GM19463 (cell line): ENCODE results near the gene SLC35C1.

Source experiments
- ATAC-seq: cut with Tn5 transposase; IDR thresholded peaks from one replicate; pipeline ENCODE4 v1.9.1; 2021; ENCODE audit warnings: mild to moderate bottlenecking, moderate library complexity; ENCODE audit not compliant: unreplicated experiment

SLC35C1 gene

DNA sequence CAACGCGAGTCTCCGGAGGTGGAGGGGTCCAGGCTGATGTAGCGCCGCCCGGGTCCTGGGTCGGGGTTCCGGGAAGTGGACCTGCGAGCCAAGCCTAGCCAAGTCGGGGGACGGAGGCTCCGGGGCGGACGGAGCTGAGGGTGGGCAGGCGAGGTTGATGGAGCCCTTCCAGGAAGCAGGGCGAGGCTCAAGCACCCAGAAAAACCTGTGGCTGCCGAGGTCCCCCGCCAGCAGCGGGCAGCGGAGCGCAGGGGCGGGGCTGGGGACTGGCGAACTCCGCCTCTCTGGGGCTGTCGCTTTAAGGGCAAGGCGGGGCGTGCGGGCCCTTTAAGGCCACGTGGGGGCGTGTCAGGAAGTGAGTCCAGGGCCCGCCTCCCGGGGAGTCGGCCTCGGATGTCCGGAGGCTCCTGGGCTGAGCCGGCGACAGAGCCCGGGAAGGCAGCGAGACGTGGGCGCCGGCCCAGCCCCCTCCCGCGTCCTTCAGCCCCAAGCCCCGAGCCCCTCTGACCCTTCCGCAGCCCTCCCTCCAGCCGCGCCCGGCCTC, at the start of gene SLC35C1:
TSS of gene SLC35C1 (plus strand) at position 389 of the 544 bp plus-strand sequence. CDS start 653 bp downstream, outside the sequence.
- peak; percentile 95 for ATAC-seq

DNA sequence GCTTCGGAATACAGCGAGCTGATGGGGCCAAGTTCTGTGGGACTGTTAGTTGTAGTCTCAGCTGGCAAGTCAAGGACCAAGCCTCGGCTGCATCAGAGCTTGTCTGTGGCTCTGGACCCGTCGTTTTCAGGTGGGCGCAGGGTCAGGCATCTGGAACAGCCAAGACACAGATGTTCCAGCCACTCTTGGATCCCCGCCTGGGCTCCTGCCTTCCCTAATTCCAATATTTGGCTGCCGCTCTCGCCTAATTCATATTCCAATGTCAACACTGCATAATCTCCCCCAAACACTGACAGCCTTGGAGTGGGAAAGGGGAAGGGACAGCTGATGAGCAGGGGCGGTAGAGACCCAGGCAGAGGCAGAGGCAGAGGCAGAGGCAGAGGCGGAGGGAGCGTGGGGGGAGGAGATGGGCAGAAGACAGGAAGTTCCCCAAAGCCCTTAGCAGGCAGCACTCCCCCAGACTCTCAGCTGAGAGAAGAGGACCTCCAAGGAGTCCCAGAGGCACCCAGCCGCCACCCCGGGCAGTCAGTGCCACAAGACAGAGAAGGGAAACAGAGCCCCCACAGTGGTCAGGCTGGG, 49.6 kb upstream of the SLC35C1 start:
- no peak for ATAC-seq

DNA sequence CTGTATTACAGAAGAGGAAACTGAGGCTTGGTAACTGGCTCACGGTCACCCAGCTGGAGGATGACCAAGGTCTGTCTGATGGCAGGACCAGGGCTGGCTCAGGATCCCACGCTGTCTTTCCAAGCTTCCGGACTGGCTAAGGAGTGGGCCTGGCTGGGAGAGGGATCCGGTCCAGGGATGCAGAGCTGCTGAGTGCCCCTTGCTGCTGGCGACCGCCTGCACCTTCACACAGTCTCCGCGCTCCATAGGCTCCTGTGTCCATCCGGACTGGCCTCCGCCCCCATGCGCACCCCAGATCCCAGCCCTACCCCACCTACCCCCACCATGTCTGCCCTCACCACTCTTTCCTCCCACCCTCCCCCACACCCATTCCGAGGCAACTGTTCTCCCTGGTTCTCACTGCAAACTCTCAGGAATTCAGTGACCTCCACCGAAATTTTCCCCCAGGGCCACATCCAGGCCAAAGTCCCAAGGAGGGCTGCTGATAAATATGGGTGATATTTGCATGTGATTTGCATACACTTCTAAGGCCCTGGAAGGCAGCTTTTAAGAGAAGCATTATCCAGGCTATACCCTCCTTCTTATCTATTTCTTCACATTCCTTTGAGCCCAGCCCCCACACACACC, 48.5 kb upstream of the SLC35C1 start:
- no peak for ATAC-seq

DNA sequence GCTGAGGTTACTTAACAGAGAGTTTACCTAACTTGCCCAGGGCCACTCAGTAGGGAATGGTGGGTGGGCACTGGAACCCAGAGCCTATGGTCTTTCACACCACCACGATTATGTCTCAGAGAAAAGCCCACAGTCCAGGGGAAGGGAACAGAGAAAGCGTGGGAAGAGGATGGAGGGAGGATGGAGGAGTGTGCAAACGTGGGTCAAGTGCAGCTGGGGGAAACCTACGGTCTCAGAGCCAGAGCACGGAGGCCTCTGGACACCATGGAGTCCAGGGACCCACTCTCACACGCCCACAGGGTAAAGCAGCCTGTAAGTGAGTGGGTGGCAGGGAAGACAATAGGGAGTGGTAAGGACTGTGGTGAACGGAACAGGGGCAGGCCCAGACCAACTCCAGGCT, 47.3 kb upstream of the SLC35C1 start:
- no peak for ATAC-seq

DNA sequence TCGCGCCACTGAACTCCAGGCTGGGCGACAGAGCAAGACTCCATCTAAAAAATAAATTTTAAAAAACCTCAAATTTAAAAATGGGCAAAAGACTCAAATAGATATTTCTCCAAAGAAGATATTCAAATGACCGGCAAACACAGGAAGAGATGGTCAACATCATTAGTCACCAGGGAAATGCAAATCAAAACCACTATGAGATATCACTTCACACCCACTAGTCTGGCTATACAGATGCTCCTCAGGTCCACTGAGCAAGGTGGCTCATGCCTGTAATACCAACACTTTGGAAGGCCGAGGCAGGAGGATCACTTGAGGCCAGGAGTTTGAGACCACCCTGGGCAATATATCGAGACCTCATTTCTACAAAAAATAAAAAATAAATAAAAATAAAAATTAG, 43.3 kb upstream of the SLC35C1 start:
- no peak for ATAC-seq

DNA sequence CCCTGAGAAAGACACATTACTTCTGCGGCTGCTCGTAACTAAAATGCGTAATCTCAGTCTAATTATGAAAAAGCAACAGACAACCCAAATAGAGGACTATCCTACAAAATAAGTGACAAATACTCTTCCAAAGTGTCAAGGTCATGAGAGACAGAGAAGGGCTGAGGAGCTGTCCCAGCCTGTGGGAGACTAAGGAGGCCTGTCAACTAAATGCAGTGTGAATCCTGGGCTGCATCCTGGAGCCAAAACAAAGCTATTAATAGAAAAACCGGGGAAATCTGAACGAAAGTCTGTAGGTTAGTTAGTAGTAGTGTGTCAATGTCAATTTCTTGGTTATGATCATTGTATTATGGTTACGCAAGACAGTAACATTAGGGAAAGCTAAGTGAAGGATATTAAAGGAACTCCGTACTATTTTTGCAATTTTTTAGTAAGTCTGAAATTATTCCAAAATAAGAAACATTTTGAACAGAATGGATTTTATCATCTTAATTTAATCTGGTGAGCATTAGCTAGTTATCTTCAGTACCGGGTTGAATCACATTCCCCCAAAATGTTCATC, 39.8 kb upstream of the SLC35C1 start:
- no peak for ATAC-seq

DNA sequence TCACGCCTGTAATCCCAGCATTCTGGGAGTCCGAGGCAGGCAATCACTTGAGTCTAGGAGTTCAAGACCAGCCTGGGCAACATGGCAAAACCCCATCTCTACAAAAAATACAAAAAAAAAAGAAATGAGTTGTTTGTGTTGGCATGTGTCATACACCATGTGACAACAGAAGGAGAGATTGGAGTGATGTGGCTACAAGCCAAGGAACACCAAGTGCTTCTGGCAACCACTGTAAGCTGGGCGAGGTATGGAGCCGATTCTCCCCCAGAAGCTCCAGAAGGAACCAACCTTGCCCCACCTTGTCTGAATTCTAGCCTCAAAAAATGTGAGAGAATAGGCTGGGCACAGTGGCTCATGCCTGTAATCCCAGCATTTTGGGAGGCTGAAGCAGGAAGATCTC, 39.1 kb upstream of the SLC35C1 start:
- ATAC-seq: no peak

DNA sequence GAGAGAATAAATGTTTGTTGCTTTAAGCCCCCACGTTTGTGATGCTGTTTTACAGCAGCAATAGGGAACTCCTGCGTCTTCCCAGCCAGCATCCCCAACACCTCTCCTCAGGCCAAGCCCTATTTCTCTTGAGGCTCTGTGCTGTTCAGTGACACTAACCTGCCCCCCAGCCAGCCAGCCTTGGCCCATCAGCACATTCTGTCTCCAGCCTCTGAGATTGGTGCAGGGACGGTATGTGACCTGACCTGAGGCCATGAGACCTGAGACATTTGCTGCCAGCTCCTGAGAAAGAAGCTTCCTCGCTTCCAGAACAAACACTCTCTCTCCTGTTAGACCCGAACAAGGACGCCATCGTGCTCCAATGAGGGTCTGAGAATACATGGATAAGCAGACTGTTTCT, 38.5 kb upstream of the SLC35C1 start:
- no peak for ATAC-seq

DNA sequence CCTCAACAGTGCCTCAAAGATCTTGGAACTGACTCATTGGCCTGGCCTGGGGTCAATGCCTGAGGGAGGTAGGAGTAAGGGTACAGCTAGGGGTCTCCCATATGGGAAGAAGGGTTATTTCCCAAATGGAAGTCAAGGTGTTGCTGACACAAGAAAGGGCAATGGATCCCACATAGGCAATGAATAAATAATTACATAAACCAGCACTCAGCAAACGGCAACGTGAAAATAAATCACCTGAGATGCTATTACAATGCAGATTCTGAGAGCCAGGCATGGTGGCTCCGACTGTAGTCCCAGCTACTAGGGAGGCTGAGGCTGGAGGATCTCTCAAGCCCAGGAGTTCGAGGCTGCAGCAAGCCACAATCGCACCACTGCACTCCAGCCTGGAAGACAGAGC, 36.5 kb upstream of the SLC35C1 start:
- no peak for ATAC-seq

DNA sequence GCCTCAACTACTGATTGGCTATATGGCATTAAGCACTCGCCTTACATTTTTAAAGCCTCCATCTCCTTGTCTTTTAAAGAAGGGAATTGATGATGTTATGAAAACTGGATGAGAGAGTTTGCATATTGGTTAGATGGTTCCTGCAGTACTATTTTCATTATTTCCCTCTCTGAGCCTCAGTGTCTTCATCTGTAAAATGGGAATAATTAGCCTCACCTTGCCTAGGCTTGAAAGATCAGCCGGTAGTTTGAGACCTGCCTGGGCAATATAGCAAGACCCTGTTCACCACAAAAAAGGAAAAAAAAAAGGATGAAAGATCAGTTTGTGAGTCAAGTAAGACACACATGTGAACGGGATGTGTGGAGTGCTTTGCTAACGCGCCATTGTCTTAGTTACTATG, 35.0 kb upstream of the SLC35C1 start:
- no peak for ATAC-seq

DNA sequence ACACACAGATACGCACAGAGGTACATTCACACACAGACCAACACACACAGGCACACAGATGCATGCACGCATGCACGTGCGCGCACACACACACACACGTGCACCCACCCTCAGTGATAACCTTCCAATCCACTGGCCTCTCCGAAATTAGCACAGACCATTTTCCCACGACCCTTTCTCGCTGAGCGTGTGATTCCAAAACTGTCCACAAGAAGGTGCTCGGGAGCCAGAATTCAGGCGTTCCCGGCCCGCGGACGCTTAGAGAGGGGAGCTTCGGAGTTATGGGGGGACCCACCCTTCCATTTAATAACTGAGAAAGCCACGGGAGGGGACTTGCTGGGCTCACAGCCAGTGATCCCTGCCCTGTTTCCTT, 33.8 kb upstream of the SLC35C1 start:
- peak; percentile 35 for ATAC-seq

DNA sequence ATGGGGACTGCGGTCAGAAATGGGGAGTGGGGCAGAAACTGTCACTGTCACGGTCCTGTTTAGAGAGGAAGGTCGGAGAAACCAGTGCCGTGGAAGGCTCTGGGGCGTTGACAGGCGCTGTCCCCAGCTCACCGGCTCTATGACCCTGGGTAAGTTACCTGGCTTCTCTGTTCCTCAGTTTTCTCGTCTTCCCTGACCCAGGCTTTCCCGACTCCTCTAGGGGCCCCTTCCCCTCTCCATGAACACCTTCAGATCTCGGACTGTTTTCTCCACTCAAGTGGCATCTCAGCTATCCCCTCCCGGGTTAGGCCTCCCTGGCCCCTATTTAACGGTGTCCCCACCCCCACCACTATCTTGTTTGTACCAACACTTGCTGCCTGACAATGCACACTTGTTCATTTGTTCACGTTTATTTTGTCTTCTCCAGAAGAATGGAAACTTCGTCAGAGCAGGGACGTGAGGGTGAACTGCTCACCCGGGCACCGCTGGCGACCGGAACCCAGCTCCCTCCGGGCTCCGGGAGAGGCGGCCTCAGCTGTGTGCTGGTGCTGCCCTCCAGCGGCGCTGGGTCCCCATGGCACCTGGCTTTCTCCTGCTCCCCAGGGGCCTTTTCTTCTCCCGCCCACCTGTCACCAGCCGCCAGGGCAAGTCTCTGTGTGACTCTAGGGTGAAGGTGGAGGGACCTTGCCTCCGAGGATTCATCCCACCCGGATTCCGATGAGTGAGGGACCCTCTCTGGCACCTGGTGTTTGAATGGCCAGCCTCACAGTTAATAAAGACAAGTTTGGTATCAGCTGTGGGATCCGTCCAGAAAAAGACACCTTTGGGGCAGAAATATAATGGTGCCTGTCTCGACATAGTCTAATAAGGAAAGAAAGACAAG, 33.1 kb upstream of the SLC35C1 start:
- ATAC-seq: peak; percentile 90

DNA sequence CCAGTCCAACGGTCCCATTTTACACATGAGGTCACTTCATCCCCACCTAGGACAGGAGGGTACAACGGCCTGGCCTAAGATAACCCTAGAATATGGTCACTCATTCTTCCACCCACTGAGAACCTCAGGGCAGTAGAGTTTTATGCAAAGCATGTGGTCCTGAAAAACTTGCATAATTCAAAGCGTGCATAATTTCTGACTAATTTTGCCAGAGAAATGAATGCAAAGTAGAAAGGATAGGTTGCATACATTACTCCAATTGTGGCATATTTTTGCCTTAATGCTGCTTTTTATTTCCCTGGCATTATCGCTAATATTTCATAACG, 32.5 kb upstream of the SLC35C1 start:
- no peak for ATAC-seq

DNA sequence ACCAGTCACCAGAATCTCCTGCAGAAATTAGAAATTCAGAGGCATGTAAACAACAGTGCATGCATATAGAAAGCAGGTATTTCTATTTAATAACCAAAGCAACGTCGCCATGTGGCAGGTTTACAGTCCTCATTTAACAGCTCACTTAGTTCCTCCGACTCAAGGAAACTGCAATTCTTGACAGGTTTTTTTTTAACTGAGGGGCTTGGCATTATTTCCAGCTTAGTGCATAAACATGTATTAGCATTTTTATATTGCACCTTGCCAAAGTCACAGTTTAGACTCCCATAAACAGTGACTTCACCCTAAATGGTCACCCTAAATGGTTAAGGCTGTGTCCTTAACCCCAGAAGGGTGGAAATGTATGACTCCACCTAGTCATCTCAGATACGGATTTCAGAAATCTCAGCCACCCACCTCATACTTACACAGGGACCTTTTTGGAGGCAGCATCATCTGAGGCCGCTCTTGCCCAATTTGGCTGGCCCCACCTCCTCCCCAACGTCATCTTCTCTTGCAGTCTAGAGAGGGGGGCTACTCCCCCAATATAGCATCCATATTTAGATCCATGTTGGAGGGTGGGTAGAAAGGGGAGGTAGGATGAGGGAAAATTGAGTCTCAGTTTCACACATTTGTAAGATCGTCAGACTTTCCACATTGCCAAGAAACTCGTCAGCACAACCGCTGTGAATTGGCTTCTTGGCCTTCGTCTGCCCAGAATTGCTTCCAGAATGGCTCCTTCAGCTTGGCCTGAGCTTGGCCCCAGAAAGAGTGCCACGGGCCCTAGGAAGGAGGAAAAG, 31.8 kb upstream of the SLC35C1 start:
- no peak for ATAC-seq

DNA sequence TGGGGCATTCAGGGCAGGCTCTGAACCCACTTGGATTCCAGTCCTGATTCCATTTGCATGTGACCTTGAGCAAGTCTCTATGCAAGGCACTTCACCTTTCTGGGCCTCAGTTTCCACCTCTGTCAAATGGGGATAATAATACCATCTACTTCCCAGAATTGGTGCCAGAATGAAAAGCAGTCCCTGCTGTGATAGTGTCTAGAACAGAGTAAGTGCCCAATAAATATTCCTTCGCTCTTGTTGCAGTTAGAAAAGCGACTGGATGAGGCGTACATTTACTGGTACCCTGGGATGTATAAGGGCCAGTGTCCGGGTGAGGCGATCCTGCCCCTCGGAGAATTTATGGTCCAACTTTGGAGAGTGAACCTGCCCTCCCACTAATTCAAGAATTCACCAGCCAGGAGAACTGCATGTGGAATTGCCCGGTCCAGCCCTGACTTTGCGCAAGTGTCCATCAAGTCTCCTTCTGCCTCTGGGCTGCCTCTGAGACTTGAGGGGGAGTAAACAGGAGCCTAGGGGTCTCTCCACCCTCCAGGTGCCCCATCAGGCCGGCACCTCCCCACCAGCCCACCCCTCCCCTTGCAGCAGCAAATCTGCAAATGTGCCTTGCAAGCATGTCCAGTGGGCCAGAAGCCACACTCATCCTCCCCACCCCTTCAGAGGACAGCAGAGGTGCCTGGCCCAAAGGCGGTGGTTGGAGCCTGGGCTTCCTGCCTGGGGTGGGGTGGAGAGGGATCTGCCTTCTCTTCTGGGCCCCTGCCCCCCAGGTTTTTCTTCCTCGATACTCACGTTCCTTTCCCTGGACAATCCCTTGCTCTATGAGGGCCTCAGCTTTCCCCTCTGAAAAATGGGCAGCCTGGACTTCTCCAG, 30.9 kb upstream of the SLC35C1 start:
- ATAC-seq: no peak

DNA sequence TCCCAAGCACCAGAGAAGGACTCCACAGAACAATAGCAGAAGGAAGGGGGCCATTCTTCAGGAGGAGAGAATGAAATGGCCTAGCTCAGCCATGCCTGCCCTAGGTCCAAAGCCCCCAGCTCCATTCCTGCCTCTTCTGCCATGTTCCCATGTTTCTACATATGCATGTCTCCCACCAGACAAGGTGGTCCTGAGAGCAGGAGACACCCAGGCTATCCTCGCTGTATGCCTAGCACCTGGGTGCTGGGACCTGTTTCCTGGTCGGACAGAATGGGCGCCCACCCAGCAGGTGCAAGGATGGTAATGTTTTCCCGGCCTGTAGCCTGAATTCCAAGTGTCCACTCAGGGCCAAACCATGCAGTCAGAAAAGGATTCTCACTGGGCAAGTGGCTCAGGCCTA, 30.2 kb upstream of the SLC35C1 start:
- no peak for ATAC-seq

DNA sequence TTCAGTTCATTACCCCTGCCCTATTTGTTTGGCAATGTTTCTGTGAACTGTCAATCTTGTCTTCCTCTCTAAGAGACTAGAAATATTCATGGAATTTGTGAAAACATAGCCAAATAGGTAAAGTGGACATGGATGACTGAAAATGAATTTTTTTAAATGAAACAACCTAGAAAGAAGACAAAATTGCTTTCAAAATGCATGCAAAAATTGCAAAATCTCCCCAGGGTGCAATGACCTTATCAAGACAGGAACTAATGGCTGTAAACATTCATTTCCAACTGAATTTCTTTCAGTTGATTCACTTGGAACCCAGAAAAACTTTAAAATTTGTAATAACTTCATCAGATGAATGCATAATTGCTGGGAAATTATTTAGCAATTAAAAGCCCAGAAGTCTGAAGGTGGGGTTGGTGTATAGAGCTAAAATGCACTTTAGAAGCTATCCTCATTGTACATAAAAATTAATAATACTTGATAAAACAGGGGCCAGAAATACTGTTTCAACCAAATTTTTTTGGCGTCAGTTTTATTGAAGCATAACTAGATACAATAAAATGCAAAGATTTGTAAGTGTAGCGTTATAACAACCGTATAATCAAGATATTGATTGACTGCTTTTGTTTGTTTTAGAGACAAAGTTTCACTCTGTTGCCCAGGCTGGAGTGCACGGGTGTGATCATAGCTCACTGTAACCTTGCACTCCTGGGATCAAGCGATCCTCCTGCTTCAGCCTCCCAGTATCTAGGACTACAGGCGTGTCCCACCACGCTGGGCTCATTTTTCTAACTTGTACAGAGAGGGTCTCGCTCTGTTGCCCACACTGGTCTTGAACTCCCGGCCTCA, 27.6 kb upstream of the SLC35C1 start:
- ATAC-seq: no peak

DNA sequence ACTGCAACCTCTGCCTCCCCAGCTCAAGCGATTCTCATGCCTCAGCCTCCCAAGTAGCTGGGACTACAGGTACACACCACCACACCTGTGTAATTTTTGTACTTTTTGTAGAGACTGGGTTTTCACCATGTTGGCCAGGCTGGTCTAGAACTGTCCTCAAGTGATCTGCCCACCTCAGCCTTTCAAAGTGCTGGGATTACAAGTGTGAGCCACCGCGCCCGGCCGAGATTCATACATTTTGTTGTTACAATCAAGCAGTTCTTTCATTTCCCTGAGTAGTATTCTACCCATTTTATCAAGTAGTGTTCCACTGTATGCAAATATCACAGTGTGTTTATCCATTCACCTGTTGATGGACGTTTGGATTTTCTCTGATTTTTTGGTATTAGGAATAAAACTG, 26.6 kb upstream of the SLC35C1 start:
- ATAC-seq: no peak

DNA sequence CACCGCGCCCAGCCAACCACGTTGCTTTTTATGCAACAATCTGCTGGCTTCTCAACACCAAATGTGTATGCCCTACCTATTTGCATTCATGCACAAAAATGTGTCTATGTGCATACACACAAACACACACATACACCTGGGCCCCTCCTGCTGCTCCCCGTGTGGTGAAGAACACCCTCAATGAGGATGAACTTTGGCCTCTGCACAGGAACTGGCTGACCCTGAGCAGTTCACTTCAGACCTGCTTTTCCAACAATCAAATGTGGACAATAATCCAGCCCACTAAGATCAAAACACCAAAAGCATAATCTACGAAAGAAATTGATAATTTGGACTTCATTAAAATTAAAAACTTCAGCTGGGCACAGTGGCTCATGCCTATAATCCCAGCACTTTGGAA, 25.3 kb upstream of the SLC35C1 start:
- no peak for ATAC-seq
